H1 (cell line): ENCODE data around the gene TMEM63A. TPM values are rescaled to one million over a fixed set of nuclear protein-coding genes. Genes with fewer than 3 reads are reported as not detected.

ENCODE experiments used
- CTCF ChIA-PET: fragments of 300-600 bp; sonication (Branson Sonifier 250); formaldehyde crosslinking; loops from one replicate; lab custom pipeline; 2021; ENCODE audit not compliant: partially characterized antibody; lab: Charles Lee
- POLR2A ChIA-PET: fragments of 300-600 bp; sonication (Branson Sonifier 250); formaldehyde crosslinking; loops from one replicate; lab custom pipeline; 2021; ENCODE audit warnings: inconsistent platforms; ENCODE audit not compliant: partially characterized antibody; lab: Charles Lee
- DNase-seq, 2 experiments: peaks; one replicate each; pipeline versions ENCODE4 v3.0.0 to v3.0.0-alpha.2; 2010 to 2022; ENCODE audit warnings: low spot score in 2 of 2, low read depth in 1 of 2, mixed read lengths in 1 of 2
- FAIRE-seq: peaks from 2 replicates; lab custom pipeline; 2011; peaks lifted over from hg19 to GRCh38; lab: Jason Lieb, UNC
- H2AFZ ChIP-seq: 2 replicates; pipeline ENCODE4 v1.8.1; 2012; ENCODE audit warnings: low read length, inconsistent platforms
- H2AK5ac ChIP-seq: 2 replicates; pipeline ENCODE4 v1.6.1; 2013; ENCODE audit warnings: low read depth, low read length
- H2BK120ac ChIP-seq: replicated peaks from 2 replicates; pipeline ENCODE3; 2013; ENCODE audit warnings: low read depth, low read length, inconsistent platforms
- H2BK12ac ChIP-seq: 2 replicates; pipeline ENCODE4 v1.6.1; 2013; ENCODE audit warnings: low read depth, low read length
- H2BK15ac ChIP-seq: 2 replicates; pipeline ENCODE4 v1.6.1; 2013; ENCODE audit warnings: low read length
- H2BK20ac ChIP-seq: 2 replicates; pipeline ENCODE4 v1.6.1; 2013; ENCODE audit warnings: low read length
- H2BK5ac ChIP-seq: 2 replicates; pipeline ENCODE4 v1.6.1; 2013; ENCODE audit warnings: low read depth, low read length
- H3K14ac ChIP-seq: 2 replicates; pipeline ENCODE4 v1.6.1; 2013; ENCODE audit warnings: inconsistent platforms; ENCODE audit not compliant: insufficient read length
- H3K18ac ChIP-seq: 2 replicates; pipeline ENCODE4 v1.6.1; 2013; ENCODE audit warnings: low read length; ENCODE audit errors: extremely low read depth
- H3K23ac ChIP-seq: 2 replicates; pipeline ENCODE4 v1.6.1; 2013; ENCODE audit warnings: inconsistent platforms; ENCODE audit not compliant: insufficient read length
- H3K23me2 ChIP-seq: 2 replicates; pipeline ENCODE4 v1.6.1; 2013; ENCODE audit warnings: low read depth, low read length
- H3K27ac ChIP-seq: 2 replicates; pipeline ENCODE4 v1.6.1; 2011; ENCODE audit warnings: low read depth, low read length, inconsistent platforms
- H3K27me3 ChIP-seq, 4 experiments: replicated peaks in 1 of 4; 1 replicate in 1 of 4; 2 replicates in 3 of 4; pipeline versions ENCODE4 v1.6.1 to v1.8.1; 2011 to 2013; ENCODE audit warnings: low read length in 3 of 4, mild to moderate bottlenecking in 3 of 4, inconsistent platforms in 2 of 4, mixed read lengths in 2 of 4, moderate library complexity in 1 of 4; ENCODE audit not compliant: control insufficient read depth in 3 of 4, insufficient read depth in 3 of 4; ENCODE audit errors: extremely low read depth in 1 of 4
- H3K36me3 ChIP-seq, 4 experiments: 2 replicates each; pipeline versions ENCODE4 v1.6.1 to v1.8.1; 2011 to 2013; ENCODE audit warnings: mild to moderate bottlenecking in 4 of 4, low read length in 3 of 4, moderate library complexity in 2 of 4, control low read depth in 1 of 4, inconsistent platforms in 1 of 4; ENCODE audit not compliant: insufficient read depth in 4 of 4, control insufficient read depth in 2 of 4
- H3K4ac ChIP-seq: replicated peaks from 2 replicates; pipeline ENCODE3; 2013; ENCODE audit warnings: low read length, low read depth, mixed read lengths, inconsistent platforms; ENCODE audit not compliant: insufficient read length
- H3K4me1 ChIP-seq, 4 experiments: replicated peaks in 1 of 4; 1 replicate in 1 of 4; 2 replicates in 3 of 4; pipeline versions ENCODE4 v1.6.1 to v1.8.1; 2011 to 2013; ENCODE audit warnings: low read length in 3 of 4, inconsistent platforms in 2 of 4, mixed read lengths in 1 of 4; ENCODE audit not compliant: insufficient read depth in 4 of 4, control insufficient read depth in 3 of 4
- H3K4me2 ChIP-seq, 2 experiments: 2 replicates each; pipeline versions ENCODE4 v1.6.1 to v1.8.1; 2011 to 2013; ENCODE audit warnings: low read depth in 2 of 2, low read length in 2 of 2, control low read depth in 1 of 2, inconsistent platforms in 1 of 2, mild to moderate bottlenecking in 1 of 2; ENCODE audit not compliant: insufficient read depth in 1 of 2
- H3K4me3 ChIP-seq, 4 experiments: fragments of 200-600, 300-600 bp in 1 of 4; sonication (generic), shearing (Covaris generic), sonication (Bioruptor Twin) in 1 of 4; 2 replicates each; pipeline versions ENCODE4 v1.5.1 to v1.8.1; 2011 to 2016; ENCODE audit warnings: low read length in 4 of 4, low read depth in 3 of 4, control low read depth in 2 of 4, inconsistent platforms in 2 of 4, mild to moderate bottlenecking in 2 of 4, mixed read lengths in 1 of 4, moderate library complexity in 1 of 4; ENCODE audit not compliant: insufficient read depth in 2 of 4; ENCODE audit errors: extremely low read depth in 1 of 4
- H3K56ac ChIP-seq: replicated peaks from 2 replicates; pipeline ENCODE3; 2013; ENCODE audit warnings: low read depth, mild to moderate bottlenecking, mixed read lengths, low read length, inconsistent platforms; ENCODE audit not compliant: insufficient read length
- H3K79me1 ChIP-seq: 2 replicates; pipeline ENCODE4 v1.6.1; 2013; ENCODE audit warnings: low read depth, low read length, control low read depth
- H3K79me2 ChIP-seq, 2 experiments: 2 replicates each; pipeline versions ENCODE4 v1.6.1 to v1.8.1; 2012 to 2013; ENCODE audit warnings: low read length in 2 of 2, mild to moderate bottlenecking in 2 of 2, inconsistent platforms in 1 of 2; ENCODE audit not compliant: insufficient read depth in 2 of 2, control insufficient read depth in 1 of 2
- H3K9ac ChIP-seq, 4 experiments: replicated peaks in 1 of 4; 1 replicate in 1 of 4; 2 replicates in 3 of 4; pipeline versions ENCODE4 v1.6.1 to v1.8.1; 2011 to 2013; ENCODE audit warnings: low read depth in 3 of 4, low read length in 3 of 4, control low read depth in 2 of 4, mild to moderate bottlenecking in 2 of 4, moderate library complexity in 2 of 4, inconsistent platforms in 1 of 4; ENCODE audit errors: extremely low read depth in 1 of 4
- H3K9me3 ChIP-seq, 2 experiments: 2 replicates each; pipeline versions ENCODE4 v1.6.1 to v1.8.1; 2012 to 2013; ENCODE audit warnings: mild to moderate bottlenecking in 2 of 2, moderate library complexity in 2 of 2, control low read depth in 1 of 2, inconsistent platforms in 1 of 2, low read depth in 1 of 2, low read length in 1 of 2, mixed read lengths in 1 of 2; ENCODE audit not compliant: insufficient read depth in 2 of 2
- H4K20me1 ChIP-seq, 2 experiments: replicated peaks in 1 of 2; 2 replicates each; pipeline versions ENCODE3 to v1.8.1; 2011 to 2013; ENCODE audit warnings: inconsistent platforms in 2 of 2, low read length in 2 of 2, mild to moderate bottlenecking in 1 of 2; ENCODE audit not compliant: insufficient read depth in 2 of 2, control insufficient read depth in 1 of 2
- H4K5ac ChIP-seq: 2 replicates; pipeline ENCODE4 v1.6.1; 2013; ENCODE audit warnings: low read length, low read depth, mixed read lengths, inconsistent platforms; ENCODE audit not compliant: insufficient read length
- H4K8ac ChIP-seq: 2 replicates; pipeline ENCODE4 v1.8.0; 2013; ENCODE audit warnings: mild to moderate bottlenecking, moderate library complexity, low read length, inconsistent platforms; ENCODE audit not compliant: insufficient read depth; ENCODE audit errors: extremely low read depth
- H4K91ac ChIP-seq: replicated peaks from 2 replicates; pipeline ENCODE3; 2013; ENCODE audit warnings: low read length, mixed read lengths, inconsistent platforms; ENCODE audit not compliant: insufficient read length
- CEBPB ChIP-seq: IDR thresholded peaks from 2 replicates; pipeline ENCODE4 v1.6.1; 2012; ENCODE audit warnings: low read depth, low read length
- CHD2 ChIP-seq: IDR thresholded peaks from 2 replicates; pipeline ENCODE4 v1.6.1; 2012; ENCODE audit warnings: low read length, improper control_type of control experiment
- EP300 ChIP-seq, 2 experiments: IDR thresholded peaks; 1 replicate in 1 of 2; 2 replicates in 1 of 2; pipeline ENCODE4 v1.6.1; 2011 to 2012; ENCODE audit warnings: low read depth in 2 of 2, low read length in 2 of 2, mild to moderate bottlenecking in 2 of 2, borderline replicate concordance in 1 of 2, inconsistent platforms in 1 of 2, moderate library complexity in 1 of 2
- GABPA ChIP-seq: IDR thresholded peaks from 2 replicates; pipeline ENCODE4 v1.6.1; 2011; ENCODE audit warnings: mild to moderate bottlenecking, low read length, moderate library complexity, borderline replicate concordance; ENCODE audit not compliant: insufficient read depth
- JUN ChIP-seq: IDR thresholded peaks from 2 replicates; pipeline ENCODE4 v1.6.1; 2011; ENCODE audit warnings: low read depth, mild to moderate bottlenecking, improper control_type of control experiment, low read length
- SIN3A ChIP-seq, 2 experiments: IDR thresholded peaks in 1 of 2; conservative IDR thresholded peaks in 1 of 2; 2 replicates each; pipeline ENCODE4 v1.6.1; 2011 to 2012; ENCODE audit warnings: low read length in 2 of 2, improper control_type of control experiment in 1 of 2, low read depth in 1 of 2, mild to moderate bottlenecking in 1 of 2
- SP4 ChIP-seq: IDR thresholded peaks from 2 replicates; pipeline ENCODE4 v1.6.1; 2012; ENCODE audit warnings: low read length, inconsistent platforms
- YY1 ChIP-seq: IDR thresholded peaks from 2 replicates; pipeline ENCODE4 v1.6.1; 2011; ENCODE audit warnings: low read depth, mild to moderate bottlenecking, low read length
- WGBS, 2 experiments: shearing (Covaris generic) in 1 of 2; methylation state at CpG; one replicate each; pipeline versions ENCODE4 v1.1.6 to v1.1.7; 2013 to 2015; ENCODE audit warnings: low lambda C conversion rate in 2 of 2, mixed read lengths in 2 of 2, inconsistent platforms in 1 of 2, low coverage in 1 of 2, missing lambda C conversion rate in 1 of 2; ENCODE audit not compliant: insufficient replicate concordance in 2 of 2, insufficient coverage in 1 of 2, insufficient read length in 1 of 2; ENCODE audit errors: extremely low coverage in 1 of 2, missing lambda C conversion rate in 1 of 2; 5-methylcytosine and 5-hydroxymethylcytosine counted together
- polyA plus RNA-seq, 7 experiments: library from polyadenylated mRNA; depleted of rRNA in 3 of 7; stranded (reverse) in 5 of 7; unstranded in 2 of 7; fragments of >200 nt in 5 of 7; fragments of 200-250 nt in 2 of 7; gene quantifications; 1 replicate in 5 of 7; 2 replicates in 1 of 7; 4 replicates in 1 of 7; pipeline versions ENCODE4 v1.2.1 to v1.2.3, GENCODE V29; 2011 to 2013; ENCODE audit warnings: missing spikeins in 2 of 7, mixed read lengths in 2 of 7
- total RNA-seq: library from RNA; stranded (reverse); fragmentation: NEBNext Ultra II Directional; extraction: Animal tissue kit (Norgen Biotek cat#: 25700); gene quantifications from 2 replicates; pipeline ENCODE4 v1.2.1, GENCODE V29; 2021
- TF ChIP-seq, protein P1 (sequence below): IDR thresholded peaks from 2 replicates; pipeline ENCODE4 v1.6.1; 2012; ENCODE audit warnings: inconsistent platforms

The TMEM63A gene
- total and polyA plus RNA-seq, 2 of the 8 experiments (the other 6 are each of a cell fraction or from before 2014, with no cell fraction given) = 26.1 to 55.4 TPM

DNA sequence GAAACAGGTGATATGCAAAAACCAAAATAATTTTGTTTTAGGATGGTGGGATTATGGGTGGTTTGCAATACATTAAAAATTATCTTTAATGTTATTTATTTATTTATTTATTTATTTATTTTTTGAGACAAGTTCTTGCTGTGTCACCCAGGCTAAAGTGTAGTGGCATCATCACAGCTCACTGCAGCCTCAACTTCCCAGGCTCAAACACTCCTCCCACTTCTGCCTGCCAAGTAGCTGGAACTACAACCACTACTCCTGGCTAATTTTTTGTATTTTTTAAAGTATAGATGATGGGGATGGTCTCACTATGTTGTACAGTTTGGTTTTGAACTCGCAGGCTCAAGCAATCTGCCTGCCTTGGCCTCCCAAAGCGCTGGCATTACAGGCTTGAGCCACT lies 48.4 kb upstream of the TMEM63A start:
- DNase-seq = no peak
- Histone ChIP-seq H3K27me3 (no peaks in the 10 kb centered on the region), H2BK120ac (no peak overlapping the region), H3K4me3 (no peak overlapping the region), H3K23ac (no peak overlapping the region), H3K79me1 (no peaks in the 10 kb centered on the region), H3K56ac (no peak overlapping the region), H3K4me2 (no peak overlapping the region), H2BK15ac (no peak overlapping the region), H3K4me1 (no peaks in the 10 kb centered on the region), H4K20me1 (no peaks in the 10 kb centered on the region), H2BK12ac (no peak overlapping the region), H3K27ac (no peak overlapping the region), H3K36me3 (no peaks in the 10 kb centered on the region), H3K18ac (no peak overlapping the region), H3K9me3 (no peaks in the 10 kb centered on the region), H3K14ac (no peak overlapping the region), H3K23me2 (no peaks in the 10 kb centered on the region), H2AK5ac (no peak overlapping the region), H3K79me2 (no peaks in the 10 kb centered on the region), H2BK5ac (no peak overlapping the region), H4K91ac (no peak overlapping the region), H4K8ac (no peak overlapping the region), H3K9ac (no peak overlapping the region), H2AFZ (no peak overlapping the region), H4K5ac (no peak overlapping the region), H2BK20ac (no peak overlapping the region), H3K4ac (no peak overlapping the region)
- no peak for FAIRE-seq
- CTCF ChIA-PET = interaction anchor here (1.2 to 2.7 kb wide), 5 partner anchors 31 to 450 kb away, joined by 3 to 14 read pairs (median 3); no protein-coding TSS in a partner anchor
- POLR2A ChIA-PET = interaction anchor here (0.9 to 1.5 kb wide), 3 partner anchors 10 to 14 kb away, joined by 3 read pairs; no protein-coding TSS in a partner anchor
- WGBS, 2 experiments = 90% methylated on average over 2 of the region's 2 CpGs; no CpG with 5 or more reads in 1 of the 2 experiments
- TF ChIP-seq, protein P1, sequence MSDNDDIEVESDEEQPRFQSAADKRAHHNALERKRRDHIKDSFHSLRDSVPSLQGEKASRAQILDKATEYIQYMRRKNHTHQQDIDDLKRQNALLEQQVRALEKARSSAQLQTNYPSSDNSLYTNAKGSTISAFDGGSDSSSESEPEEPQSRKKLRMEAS = no peak
- TF ChIP-seq SP4 (no peak), CEBPB (no peak), GABPA (no peak), YY1 (no peak), EP300 (IDR thresholded peaks at IDR 0.05; ENCODE audit: borderline replicate concordance in 1 of 2, low read depth in 2 of 2, low read length in 2 of 2) (no peak), JUN (no peak), CHD2 (no peak), SIN3A (conservative IDR thresholded peaks at IDR 0.05 in 1 of 2, IDR thresholded peaks at IDR 0.05 in 1 of 2; ENCODE audit: low read depth in 1 of 2, low read length in 2 of 2) (no peak)
